Astrocyte of the spinal cord (primary cell): ENCODE measurements around the gene OXCT1.
A peak's percentile ranks its signal among the peaks of the same experiment; 100 is the strongest.

Experiments used
- DNase-seq: peaks from one replicate; pipeline ENCODE4 v3.0.0; 2011; ENCODE audit warnings: low read depth, low spot score
- H3K4me3 ChIP-seq: 2 replicates; pipeline ENCODE4 v1.5.1; 2011; ENCODE audit warnings: low read depth, mild to moderate bottlenecking, low read length, moderate library complexity
- CTCF ChIP-seq: IDR thresholded peaks from 2 replicates; pipeline ENCODE4 v1.5.1; 2012; ENCODE audit warnings: low read depth, mild to moderate bottlenecking, low read length, inconsistent platforms
- in situ Hi-C: cut with HindIII; loops from 2 replicates; pipeline ENCODE4 v1.10.0; 2017; ENCODE audit warnings: low sequenced_read_pairs

OXCT1 gene

GRCh38 chr5:41809128-41809527 is 61.1 kb downstream of the OXCT1 start:
- H3K4me3 ChIP-seq, result no peak overlapping the region
- TF ChIP-seq CTCF, result no peak
- in situ Hi-C loops, result loop anchor here (25.0 kb wide), 1 partner anchor 547 kb away; no protein-coding TSS in a partner anchor
- DNase-seq, result no peak

GRCh38 chr5:41808294-41808693 is 61.9 kb downstream of the OXCT1 start:
- no peak for DNase-seq
- TF ChIP-seq CTCF, result no peak
- in situ Hi-C loops, result loop anchor here (25.0 kb wide), 1 partner anchor 546 kb away; no protein-coding TSS in a partner anchor
- no peak overlapping the region for H3K4me3 ChIP-seq

- DNase-seq, result no peak
- no peak for TF ChIP-seq CTCF
- no peak overlapping the region for H3K4me3 ChIP-seq
- in situ Hi-C loops, result no loop called here
These were observed 72.6 kb downstream of the OXCT1 start for GRCh38 chr5:41797662-41798061.

- no peak overlapping the region for H3K4me3 ChIP-seq
- in situ Hi-C loops, result no loop called here
- TF ChIP-seq CTCF, result no peak
- peak; percentile 39 for DNase-seq
These were observed 74.2 kb downstream of the OXCT1 start for GRCh38 chr5:41796061-41796460.

GRCh38 chr5:41795125-41795524 is 75.1 kb downstream of the OXCT1 start:
- no peak for TF ChIP-seq CTCF
- no peak for DNase-seq
- H3K4me3 ChIP-seq, result no peak overlapping the region
- in situ Hi-C loops, result no loop called here

- in situ Hi-C loops, result no loop called here
- H3K4me3 ChIP-seq, result no peak overlapping the region
- peak; percentile 97 for DNase-seq
- no peak for TF ChIP-seq CTCF
These were observed 75.8 kb downstream of the OXCT1 start for GRCh38 chr5:41794471-41794870.
